ENCODE data around the gene YPEL3.

YPEL3 gene

GRCh38 chr16:30049871-30050270 is 46.1 kb downstream of the YPEL3 start:
- no peak for DNase-seq (ENCODE audit: low spot score)

GRCh38 chr16:30046588-30046987 is 49.4 kb downstream of the YPEL3 start:
- no peak for DNase-seq (ENCODE audit: low spot score)

GRCh38 chr16:30046178-30046577 is 49.8 kb downstream of the YPEL3 start:
- DNase-seq (ENCODE audit: low spot score), result no peak
